Measurements from ENCODE around the gene MRRF.

MRRF gene

GRCh38 chr9:122332644-122333043, 68.0 kb downstream of the MRRF start:
- DNase-seq (ENCODE audit: low spot score) = no peak

GRCh38 chr9:122333169-122333808, 68.6 kb downstream of the MRRF start:
- DNase-seq (ENCODE audit: low spot score) = no peak

GRCh38 chr9:122334916-122335315, 70.2 kb downstream of the MRRF start:
- no peak for DNase-seq (ENCODE audit: low spot score)

GRCh38 chr9:122336189-122336588, 71.5 kb downstream of the MRRF start:
- DNase-seq (ENCODE audit: low spot score) = no peak

- DNase-seq (ENCODE audit: low spot score) = no peak
Measured at GRCh38 chr9:122336866-122337555, 72.3 kb downstream of the MRRF start.

GRCh38 chr9:122337556-122337929, 72.9 kb downstream of the MRRF start:
- DNase-seq (ENCODE audit: low spot score) = no peak

GRCh38 chr9:122338536-122338935, 73.9 kb downstream of the MRRF start:
- DNase-seq (ENCODE audit: low spot score) = no peak

GRCh38 chr9:122338994-122339393, 74.3 kb downstream of the MRRF start:
- DNase-seq (ENCODE audit: low spot score) = no peak

- DNase-seq (ENCODE audit: low spot score) = no peak
Measured at GRCh38 chr9:122339579-122339978, 74.9 kb downstream of the MRRF start.

GRCh38 chr9:122340161-122340560, 75.5 kb downstream of the MRRF start:
- DNase-seq (ENCODE audit: low spot score) = no peak

GRCh38 chr9:122342323-122343050, 77.8 kb downstream of the MRRF start:
- no peak for DNase-seq (ENCODE audit: low spot score)

- DNase-seq (ENCODE audit: low spot score) = no peak
Measured at GRCh38 chr9:122346478-122347347, 82.0 kb downstream of the MRRF start.

- no peak for DNase-seq (ENCODE audit: low spot score)
Measured at GRCh38 chr9:122347348-122348287, 82.9 kb downstream of the MRRF start.

- DNase-seq (ENCODE audit: low spot score) = no peak
Measured at GRCh38 chr9:122348288-122348777, 83.7 kb downstream of the MRRF start.

- DNase-seq (ENCODE audit: low spot score) = no peak
Measured at GRCh38 chr9:122348791-122349190, 84.1 kb downstream of the MRRF start.

- no peak for DNase-seq (ENCODE audit: low spot score)
Measured at GRCh38 chr9:122349201-122349600, 84.5 kb downstream of the MRRF start.

- DNase-seq (ENCODE audit: low spot score) = peak; percentile 91
Measured at GRCh38 chr9:122350577-122351355, 86.1 kb downstream of the MRRF start.

GRCh38 chr9:122354536-122355199, 90.0 kb downstream of the MRRF start:
- DNase-seq (ENCODE audit: low spot score) = no peak

GRCh38 chr9:122355336-122355875, 90.7 kb downstream of the MRRF start:
- no peak for DNase-seq (ENCODE audit: low spot score)
